Erythroblast (primary cell): ENCODE measurements around the gene ABCB7.
"Not testable (repeated sequence)": the region's sequence is repeated elsewhere in the genome, so short reads cannot be mapped to it uniquely, and the experiment has no call there.

Experiments
- DNase-seq, 2 experiments: peaks; one replicate each; lab custom pipeline; 2025; lab: John Stamatoyannopoulos, UW
- GATA1 ChIP-seq: IDR thresholded peaks from 2 replicates; pipeline ENCODE4 v1.6.1; 2011; ENCODE audit warnings: low read depth, mild to moderate bottlenecking, control low read depth, low read length, moderate library complexity
- POLR2A ChIP-seq: IDR thresholded peaks from 2 replicates; pipeline ENCODE4 v1.6.1; 2011; ENCODE audit warnings: mild to moderate bottlenecking, low read length

The ABCB7 gene

DNA sequence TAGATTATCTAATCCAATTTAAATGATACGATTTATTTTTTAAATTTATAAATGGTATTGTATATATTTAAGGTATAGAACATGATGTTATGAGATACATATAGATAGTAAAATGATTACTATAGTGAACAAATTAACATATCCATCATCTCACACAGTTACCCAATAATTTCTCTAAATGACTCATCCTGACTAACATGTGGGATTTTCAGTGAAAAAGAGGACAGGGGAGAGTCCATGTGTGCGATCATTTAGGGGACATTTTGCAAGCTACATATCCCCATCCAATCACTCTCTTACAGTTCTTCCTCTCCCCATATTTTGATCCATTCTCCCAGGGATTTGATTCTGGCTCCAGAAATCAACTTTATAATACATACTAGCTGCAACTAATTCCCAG, 88.2 kb downstream of the ABCB7 start:
- TF ChIP-seq GATA1 (no peak), POLR2A (no peak)
- no peak for DNase-seq

DNA sequence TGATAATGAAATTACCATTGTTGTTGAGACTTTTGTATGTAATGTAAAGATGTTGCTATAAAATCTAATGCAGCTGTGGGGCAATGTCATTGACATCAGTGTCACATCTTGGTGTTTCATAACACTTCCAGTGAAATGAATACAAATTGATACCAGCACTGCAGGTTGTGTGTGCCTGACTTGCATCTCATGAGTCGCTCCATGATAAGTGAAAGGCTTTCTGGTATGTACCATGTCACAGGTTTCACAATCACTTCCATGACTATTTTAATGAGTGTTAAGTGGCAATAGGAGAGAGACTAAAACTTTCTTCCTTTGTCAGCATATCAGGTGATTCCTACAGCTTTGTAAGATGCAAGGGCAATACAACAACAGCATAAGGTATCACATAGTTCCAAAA, 94.4 kb downstream of the ABCB7 start:
- TF ChIP-seq POLR2A (no peak), GATA1 (no peak)
- no peak for DNase-seq

DNA sequence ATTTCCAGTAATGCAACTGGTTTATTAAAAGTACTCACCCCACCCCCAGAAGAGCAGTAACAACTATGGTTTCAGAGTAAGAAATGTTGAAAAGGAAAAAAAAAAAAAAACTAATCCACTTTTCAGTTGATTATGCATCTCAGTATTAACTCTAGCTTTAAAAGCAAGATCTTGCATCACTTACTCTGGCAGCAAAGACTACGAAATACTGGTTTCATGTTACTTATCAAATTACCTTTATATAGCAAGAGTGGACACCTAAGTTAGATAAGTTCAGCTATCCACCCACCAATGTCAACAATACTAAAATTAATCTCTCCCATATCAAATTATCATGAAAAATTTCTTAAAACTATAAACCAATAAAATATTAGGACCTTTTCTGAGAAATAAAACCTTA, 105.0 kb downstream of the ABCB7 start:
- DNase-seq = no peak
- TF ChIP-seq POLR2A = no peak
- no peak for TF ChIP-seq GATA1

DNA sequence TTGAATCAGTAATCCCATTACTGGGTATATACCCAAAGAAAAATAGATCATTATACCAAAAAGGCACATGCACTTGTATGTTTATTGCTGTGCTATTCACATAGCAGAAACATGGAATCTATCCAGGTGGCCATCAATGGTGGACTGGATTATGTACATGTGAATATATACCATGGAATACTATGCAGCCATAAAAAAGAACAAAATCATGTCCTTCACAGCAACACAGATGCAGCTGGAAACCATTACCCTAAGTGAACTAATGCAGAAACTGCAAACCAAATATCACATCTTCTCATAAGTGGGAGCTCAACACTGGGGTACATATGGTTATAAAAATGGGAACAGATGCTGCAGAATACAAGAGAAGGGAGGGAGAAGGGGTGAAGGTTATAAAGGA, 110.7 kb downstream of the ABCB7 start:
- DNase-seq = no peak
- TF ChIP-seq GATA1 (no peak), POLR2A (no peak)

DNA sequence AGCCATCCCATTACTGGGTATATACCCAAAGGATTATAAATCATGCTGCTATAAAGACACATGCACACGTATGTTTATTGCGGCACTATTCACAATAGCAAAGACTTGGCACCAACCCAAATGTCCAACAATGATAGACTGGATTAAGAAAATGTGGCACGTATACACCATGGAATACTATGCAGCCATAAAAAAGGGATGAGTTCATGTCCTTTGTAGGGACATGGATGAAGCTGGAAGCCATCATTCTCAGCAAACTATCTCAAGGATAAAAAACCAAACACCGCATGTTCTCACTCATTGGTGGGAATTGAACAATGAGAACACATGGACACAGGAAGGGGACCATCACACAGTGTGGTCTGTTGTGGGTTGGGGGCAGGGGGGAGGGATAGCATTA, 111.9 kb downstream of the ABCB7 start:
- DNase-seq = not testable (repeated sequence)

DNA sequence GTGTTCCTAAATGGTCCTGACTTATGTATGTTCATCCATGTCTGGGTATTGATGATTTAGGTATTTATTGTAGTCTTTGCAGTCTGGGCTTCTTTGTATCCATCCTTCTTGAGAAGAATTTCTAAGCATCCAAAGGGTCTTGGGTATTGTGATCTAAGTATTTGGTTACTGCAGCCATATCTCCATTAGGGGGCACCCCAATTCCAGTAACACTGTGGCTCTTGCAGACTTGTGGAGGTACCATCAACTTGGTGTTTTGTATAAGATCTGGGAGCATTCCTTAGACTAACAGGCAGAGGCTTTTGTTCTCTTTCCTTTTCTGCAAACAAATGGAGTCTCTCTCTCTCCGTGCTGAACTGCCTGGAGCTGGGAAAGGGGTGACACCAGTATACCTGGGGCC, 117.2 kb downstream of the ABCB7 start:
- TF ChIP-seq POLR2A (no peak), GATA1 (no peak)
- peak; percentile 28 to 37 for DNase-seq
